ENCODE results near the gene GPR75. TPM values are rescaled to one million over a fixed set of nuclear protein-coding genes. Genes with fewer than 3 reads are reported as not detected.

The GPR75 gene
- total and polyA plus RNA-seq, 2 of the 13 experiments (the other 11 are each of a cell fraction or from before 2014, with no cell fraction given) = 3.3 to 4.1 TPM

- Histone ChIP-seq H3K4me2 (ENCODE audit: low read depth, low read length) (no peak overlapping the region), H3K36me3 (replicated peaks in 1 of 2; ENCODE audit: control insufficient read depth in 1 of 2, insufficient read depth in 2 of 2, low read length in 2 of 2) (peaks cover 27 to 65% of the 10 kb centered on the region in 2 experiments), H3K9ac (ENCODE audit: insufficient read depth, low read depth, low read length) (no peak overlapping the region), H3K79me2 (ENCODE audit: insufficient read depth, low read length) (no peaks in the 10 kb centered on the region), H3K9me3 (ENCODE audit: low read length) (no peaks in the 10 kb centered on the region), H2AFZ (ENCODE audit: low read length) (no peak overlapping the region), H3K4me1 (ENCODE audit: insufficient read depth, low read length) (peaks cover 6% of the 10 kb centered on the region; the same call in 1 of the 2 replicates), H3K27me3 (ENCODE audit: control insufficient read depth in 1 of 2, insufficient read depth in 2 of 2, low read length in 2 of 2) (no peaks in the 10 kb centered on the region), H3K4me3 (replicated peaks in 1 of 3; ENCODE audit: insufficient read depth in 1 of 3, low read depth in 2 of 3, low read length in 3 of 3) (no peak overlapping the region), H3K27ac (ENCODE audit: extremely low read length, insufficient read depth, low read length) (no peak overlapping the region), H4K20me1 (ENCODE audit: insufficient read depth, low read length) (no peaks in the 10 kb centered on the region)
- 97% methylated on average over 3 of the region's 3 CpGs for WGBS (ENCODE audit: low lambda C conversion rate)
- in situ Hi-C loops (cut with HindIII; ENCODE audit: extremely low pct_ligation_motif_present, low pct_unique_long_range_greater_than_20kb) (no loop called here), intact Hi-C loops (cut with micrococcal nuclease; ENCODE audit: unreplicated experiment) (no loop called here)
- BruUV-seq (replicated peaks) = no TSS peak
- ChIA-PET CTCF (ENCODE audit: low intra/inter-chr PET ratio, low total read pairs) (no interaction called here), POLR2A (no interaction called here)
- FAIRE-seq (no peak), DNase-seq (ENCODE audit: low spot score) (no peak), ATAC-seq (no peak)
- no peak for TF ChIP-seq ARID3A (IDR thresholded peaks at IDR 0.05; ENCODE audit: low read depth, low read length)
- TF ChIP-seq ZNF530 (CRISPR knock-in tag; IDR thresholded peaks at IDR 0.05; ENCODE audit: low read depth) = no peak
- TF ChIP-seq HMG20B (CRISPR knock-in tag; conservative IDR thresholded peaks at IDR 0.05) = no peak
- no peak for TF ChIP-seq POLR2AphosphoS2 (IDR thresholded peaks at IDR 0.05; ENCODE audit: low read depth, low read length)
- TF ChIP-seq HNF1A (IDR thresholded peaks at IDR 0.05; ENCODE audit: low read depth) = no peak
- TF ChIP-seq HNF1A (CRISPR knock-in tag; IDR thresholded peaks at IDR 0.05; ENCODE audit: borderline replicate concordance) = no peak
- no peak for TF ChIP-seq GZF1 (CRISPR knock-in tag; IDR thresholded peaks at IDR 0.05)
- TF ChIP-seq ZNF775 (CRISPR knock-in tag; IDR thresholded peaks at IDR 0.05; ENCODE audit: borderline replicate concordance) = no peak
- no peak for TF ChIP-seq CEBPG (CRISPR knock-in tag; IDR thresholded peaks at IDR 0.05)
- no peak for TF ChIP-seq MTF2 (CRISPR knock-in tag; IDR thresholded peaks at IDR 0.05; ENCODE audit: borderline replicate concordance)
- TF ChIP-seq ZHX2 (IDR thresholded peaks at IDR 0.05; ENCODE audit: low read depth) = no peak
- TF ChIP-seq ZHX2 (CRISPR knock-in tag; IDR thresholded peaks at IDR 0.05; ENCODE audit: borderline replicate concordance) = no peak
- no peak for TF ChIP-seq ZNF883 (CRISPR knock-in tag; IDR thresholded peaks at IDR 0.05; ENCODE audit: not compliant biosample characterization)
- no peak for TF ChIP-seq HNRNPK (IDR thresholded peaks at IDR 0.05; ENCODE audit: low read depth, low read length, poor library complexity, severe bottlenecking)
These were observed 21.0 kb upstream of the GPR75 start for GRCh38 chr2:53880756-53881155.
